ENCODE results near the gene TECR.
"Not testable (repeated sequence)": the region's sequence is repeated elsewhere in the genome, so short reads cannot be mapped to it uniquely, and the experiment has no call there.

Gene TECR

DNA sequence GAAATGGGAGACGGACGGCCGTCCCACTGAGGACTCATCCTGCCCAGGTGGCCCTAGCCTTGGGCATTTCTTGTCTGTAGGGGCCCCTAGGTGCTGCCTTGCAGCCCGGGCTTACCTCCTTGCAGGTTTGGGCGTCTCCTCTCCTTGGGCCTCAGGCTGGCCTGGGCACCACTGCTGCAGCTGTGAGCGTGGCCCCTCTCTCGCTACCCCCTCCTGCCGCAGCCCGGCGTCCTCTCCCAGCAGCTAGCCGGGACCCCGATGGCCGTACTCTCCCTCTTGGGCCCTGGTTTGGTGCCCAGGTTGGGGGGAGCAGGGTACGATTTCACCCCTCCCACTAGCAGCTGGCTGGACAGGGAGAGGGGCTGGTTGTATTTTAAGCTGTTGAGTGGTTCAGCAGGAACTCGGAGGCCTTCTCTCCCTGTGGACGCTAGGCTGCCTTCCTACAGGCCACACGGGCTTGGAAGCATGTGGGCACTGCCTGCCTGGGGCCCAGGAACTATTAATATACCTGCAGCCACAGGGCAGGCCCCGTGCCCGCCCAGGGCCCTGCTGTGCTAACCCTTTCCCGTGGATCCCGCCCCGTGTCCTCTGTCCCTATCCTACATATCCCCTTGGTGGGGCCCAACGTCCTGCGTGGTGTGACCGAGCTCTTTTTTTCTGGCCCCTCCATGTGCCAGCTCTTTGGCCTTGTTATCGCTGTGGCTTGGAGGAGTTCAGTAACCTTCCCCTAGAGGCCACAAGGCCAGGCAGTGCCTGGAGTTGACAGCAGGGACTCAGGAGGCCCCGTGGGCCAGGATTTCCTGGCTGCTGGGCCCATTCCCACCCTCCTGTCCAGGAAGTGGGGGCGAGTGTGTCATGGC is 30.8 kb downstream of the TECR start:
- in situ Hi-C loops (cut with HindIII; ENCODE audit: low sequenced_read_pairs) = no loop called here

DNA sequence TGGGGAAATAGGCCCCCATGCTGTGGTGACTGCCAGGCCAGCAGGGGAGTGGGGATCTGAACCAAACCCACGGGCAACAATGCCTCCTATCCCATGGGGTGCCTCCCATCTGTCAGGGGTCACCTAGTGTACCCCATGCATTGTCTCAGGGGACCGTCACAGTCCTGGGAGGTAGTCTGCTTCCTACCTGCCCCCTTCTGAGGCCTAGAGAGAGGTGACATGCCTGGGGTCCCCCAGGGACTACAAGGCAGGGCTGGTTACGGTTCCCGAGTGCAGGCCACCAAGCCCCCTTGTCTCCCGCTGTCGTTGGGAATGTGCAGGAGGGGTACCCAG is 31.3 kb downstream of the TECR start:
- in situ Hi-C loops (cut with HindIII; ENCODE audit: low sequenced_read_pairs) = no loop called here

DNA sequence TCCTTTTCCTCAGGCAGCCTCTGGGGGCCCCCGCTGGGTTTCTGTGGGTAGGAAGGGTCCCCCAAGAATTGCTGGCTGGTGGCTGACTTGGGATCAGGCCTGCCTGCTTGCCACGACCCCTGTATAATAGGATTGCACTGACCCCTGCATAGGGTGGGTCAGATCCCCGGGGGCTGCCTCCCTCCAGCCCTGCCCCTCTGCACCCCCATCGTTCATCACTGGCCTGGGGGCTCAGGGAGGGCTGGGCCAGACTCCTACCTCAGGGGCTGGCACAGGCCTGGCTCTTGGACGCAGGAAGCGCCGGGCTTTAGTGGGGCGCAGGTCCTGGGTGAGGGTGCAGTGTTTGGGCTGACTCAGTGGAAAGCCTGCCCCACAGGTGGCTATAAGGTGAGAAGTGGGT is 31.9 kb downstream of the TECR start:
- in situ Hi-C loops (cut with HindIII; ENCODE audit: low sequenced_read_pairs) = no loop called here

DNA sequence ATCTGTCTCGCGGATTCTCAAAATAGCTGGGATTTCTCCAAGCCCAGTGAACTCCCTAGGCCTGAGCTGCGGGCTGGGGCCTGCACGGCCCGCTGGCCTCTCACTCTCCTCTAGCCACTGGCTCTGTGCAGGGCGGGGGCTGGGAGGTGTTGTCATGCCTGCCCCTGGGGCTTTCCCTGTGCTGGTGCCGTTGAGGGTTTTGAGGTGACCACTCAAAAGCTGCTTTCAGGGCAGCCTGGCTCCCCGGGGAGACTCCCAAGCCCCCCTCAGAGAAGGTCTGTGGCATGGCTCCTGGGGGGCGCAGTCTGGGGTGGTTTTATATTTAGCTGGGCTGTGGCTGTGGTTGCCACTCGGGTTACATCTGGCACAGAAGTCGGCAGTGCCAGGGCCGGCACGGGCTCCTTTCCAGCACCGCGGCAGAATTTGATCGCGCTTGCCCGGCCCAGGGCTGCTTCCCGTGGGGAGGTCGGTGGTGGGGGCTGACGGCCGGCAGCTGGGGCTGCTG is 32.5 kb downstream of the TECR start:
- in situ Hi-C loops (cut with HindIII; ENCODE audit: low sequenced_read_pairs) = no loop called here

DNA sequence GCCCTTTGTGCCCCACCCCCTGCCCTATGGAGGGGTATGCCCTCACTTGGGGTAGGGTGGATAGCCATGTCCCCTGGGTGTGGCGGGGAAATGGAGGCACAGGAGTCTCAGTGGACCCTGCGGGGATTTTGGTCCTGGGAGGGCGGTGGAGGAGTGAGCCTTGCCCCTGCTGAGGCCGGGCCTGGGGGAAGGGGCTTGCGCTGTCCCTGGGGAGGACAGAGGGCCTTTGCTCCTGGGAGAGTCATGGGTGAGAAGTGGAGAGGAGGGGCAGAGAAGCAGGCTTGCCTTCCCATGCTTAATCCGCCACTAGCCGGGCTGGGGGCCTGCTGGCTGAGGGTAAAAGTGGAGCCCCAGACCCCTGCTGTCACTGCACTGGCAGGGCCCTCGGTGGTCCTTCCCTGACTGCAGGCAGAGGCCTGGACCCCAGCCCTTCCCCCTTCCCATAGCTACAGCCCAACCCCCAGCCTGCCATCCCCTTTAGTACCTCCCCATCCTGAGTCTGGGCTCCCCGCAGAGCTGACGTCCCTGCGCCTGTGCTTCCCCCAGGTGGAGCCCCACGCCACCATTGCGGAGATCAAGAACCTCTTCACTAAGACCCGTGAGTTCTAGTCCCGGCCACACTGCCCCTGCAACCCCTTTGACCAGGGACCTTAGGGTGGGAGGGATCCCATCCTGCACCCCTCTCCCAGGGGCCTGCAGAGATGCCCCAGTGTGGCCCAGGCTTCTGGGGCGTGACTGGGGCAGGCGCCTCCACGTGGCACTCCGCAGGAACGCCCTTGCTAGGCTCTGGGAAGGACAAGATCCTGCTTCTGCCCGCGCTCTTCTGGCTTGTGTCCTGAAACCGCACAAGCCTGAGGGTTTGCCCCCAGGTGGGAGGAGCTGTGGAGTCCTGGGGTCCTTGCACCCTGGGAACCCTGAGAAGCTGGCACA is 33.5 kb downstream of the TECR start:
- in situ Hi-C loops (cut with HindIII; ENCODE audit: low sequenced_read_pairs) = no loop called here

DNA sequence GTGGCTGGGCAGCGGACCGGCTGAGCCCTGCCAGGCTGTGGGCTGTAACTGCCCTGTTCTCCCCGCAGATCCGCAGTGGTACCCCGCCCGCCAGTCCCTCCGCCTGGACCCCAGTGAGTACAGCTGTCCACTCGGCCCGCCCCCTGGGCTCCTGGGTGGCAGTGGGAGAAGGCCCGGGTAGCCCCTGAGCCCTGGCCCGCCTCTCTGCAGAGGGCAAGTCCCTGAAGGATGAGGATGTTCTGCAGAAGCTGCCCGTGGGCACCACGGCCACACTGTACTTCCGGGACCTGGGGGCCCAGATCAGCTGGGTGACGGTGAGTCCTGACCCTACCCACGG is 34.2 kb downstream of the TECR start:
- in situ Hi-C loops (cut with HindIII; ENCODE audit: low sequenced_read_pairs) = no loop called here

DNA sequence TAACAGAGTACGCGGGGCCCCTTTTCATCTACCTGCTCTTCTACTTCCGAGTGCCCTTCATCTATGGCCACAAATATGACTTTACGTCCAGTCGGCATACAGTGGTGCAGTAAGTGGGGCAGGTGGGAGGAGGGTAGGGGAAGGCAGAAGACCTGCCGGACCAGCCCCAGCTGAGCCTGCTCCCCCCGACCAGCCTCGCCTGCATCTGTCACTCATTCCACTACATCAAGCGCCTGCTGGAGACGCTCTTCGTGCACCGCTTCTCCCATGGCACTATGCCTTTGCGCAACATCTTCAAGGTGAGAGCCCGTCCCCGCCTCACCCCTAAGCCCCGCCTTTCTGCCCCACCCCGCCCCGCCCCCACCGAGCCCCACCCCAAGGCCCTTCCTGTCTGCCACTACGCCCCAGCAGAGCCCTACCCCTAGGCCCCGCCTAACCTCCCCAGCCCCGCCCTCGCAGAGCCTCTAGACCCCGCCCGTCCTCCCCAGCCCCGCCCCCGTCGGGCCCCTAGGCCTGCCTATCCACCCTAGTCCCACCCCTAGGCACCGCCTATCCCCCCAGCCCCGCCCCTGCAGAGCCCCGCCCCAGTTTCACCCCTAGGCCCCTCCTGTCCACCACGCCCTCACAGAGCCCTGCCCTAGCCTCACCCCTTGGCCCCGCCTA is 34.7 kb downstream of the TECR start:
- in situ Hi-C loops (cut with HindIII; ENCODE audit: low sequenced_read_pairs) = no loop called here

DNA sequence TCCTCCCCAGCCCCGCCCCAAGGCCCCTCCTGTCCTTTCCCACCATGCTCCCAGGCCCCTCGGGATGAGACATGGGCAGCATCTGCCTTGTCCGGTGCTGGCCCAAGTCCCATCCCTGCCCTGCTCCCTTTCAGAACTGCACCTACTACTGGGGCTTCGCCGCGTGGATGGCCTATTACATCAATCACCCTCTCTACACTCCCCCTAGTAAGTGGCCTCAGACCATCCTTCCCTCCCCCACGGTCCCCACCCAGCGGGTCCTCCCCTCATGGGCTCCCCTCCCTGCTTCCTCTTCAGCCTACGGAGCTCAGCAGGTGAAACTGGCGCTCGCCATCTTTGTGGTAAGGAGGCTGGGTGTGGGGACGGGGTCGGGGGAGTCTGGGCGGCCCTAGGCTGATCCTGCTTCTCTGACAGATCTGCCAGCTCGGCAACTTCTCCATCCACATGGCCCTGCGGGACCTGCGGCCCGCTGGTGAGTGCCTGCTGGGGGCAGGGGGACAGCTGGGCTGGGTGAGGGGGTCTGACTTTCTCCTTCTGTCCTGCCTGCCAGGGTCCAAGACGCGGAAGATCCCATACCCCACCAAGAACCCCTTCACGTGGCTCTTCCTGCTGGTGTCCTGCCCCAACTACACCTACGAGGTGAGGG is 35.4 kb downstream of the TECR start:
- in situ Hi-C loops (cut with HindIII; ENCODE audit: low sequenced_read_pairs) = not testable (repeated sequence)

DNA sequence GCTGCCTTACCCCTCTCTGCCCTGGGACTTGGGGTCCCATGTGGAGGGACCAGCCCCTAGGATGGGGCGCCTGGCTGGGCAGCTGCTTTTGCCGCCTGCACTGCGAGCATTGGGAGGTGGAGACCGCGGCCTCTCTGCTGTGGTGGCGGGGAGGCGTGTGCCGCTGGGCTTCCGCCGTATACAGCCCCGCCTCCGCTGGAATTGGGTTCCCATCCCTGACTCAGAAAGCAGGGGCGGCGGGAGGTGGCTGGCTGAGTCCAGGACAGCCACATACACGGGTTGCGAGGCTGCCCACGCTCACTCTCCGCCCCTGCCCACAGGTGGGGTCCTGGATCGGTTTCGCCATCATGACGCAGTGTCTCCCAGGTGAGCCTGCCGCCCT is 35.9 kb downstream of the TECR start:
- in situ Hi-C loops (cut with HindIII; ENCODE audit: low sequenced_read_pairs) = no loop called here

DNA sequence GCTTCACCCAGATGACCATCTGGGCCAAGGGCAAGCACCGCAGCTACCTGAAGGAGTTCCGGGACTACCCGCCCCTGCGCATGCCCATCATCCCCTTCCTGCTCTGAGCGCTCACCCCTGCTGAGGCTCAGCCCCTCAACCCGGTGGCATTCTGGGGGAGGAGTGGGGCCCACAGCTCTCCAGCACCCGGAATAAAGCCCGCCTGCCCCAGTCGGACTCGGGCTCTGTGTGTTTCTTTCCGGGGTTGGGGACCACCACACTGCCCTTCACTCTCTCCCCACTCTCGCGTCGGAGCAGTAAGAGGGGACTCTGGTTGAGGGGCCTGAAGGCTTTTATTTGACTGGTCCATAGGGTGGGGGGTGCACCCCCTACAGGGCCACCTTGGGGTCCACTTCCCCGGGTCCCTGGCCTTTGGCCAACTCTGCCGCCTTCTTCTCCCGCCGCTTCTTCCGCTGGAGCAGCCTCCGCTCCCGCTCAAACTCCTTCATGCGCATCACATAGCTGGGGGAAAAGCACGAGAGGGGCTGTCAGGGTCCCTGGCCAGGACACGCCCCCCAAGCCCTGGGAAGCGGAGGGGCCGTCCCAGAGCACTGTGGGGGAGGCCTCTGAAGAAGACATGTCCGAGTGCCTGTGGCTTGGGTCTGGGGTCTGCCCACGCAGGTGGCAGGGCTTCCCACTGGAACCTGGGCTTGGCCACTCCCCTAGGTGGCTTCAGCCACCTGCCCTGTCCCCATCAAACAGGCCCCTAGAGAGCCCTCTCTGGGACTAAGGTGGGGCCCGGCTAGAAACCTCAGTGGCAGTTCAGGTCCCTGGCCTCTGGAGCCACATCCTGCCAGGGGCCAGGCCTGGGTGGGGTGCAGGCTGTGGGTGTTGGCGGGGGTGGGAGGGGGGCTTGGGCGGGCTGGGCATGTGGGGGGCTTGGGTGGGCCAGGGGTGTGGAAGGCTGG is 36.6 kb downstream of the TECR start:
- in situ Hi-C loops (cut with HindIII; ENCODE audit: low sequenced_read_pairs) = no loop called here

DNA sequence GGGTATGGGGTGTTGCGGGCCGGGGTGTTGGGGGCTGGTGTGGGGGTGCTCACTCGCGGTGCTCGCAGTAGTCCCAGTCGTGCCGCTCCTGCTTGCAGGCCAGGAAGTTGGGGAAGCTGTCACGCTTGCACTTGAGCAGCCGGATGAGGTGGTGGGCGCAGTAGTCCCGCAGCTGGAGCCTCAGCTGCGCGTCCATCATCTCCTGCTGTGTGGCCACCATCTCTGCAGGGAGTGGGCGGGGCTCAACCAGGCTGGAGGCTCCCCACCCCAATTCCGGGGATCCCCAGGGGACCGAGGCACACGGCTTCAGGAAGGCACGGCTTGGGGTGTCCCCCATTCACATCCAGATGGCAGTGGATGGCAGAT is 37.3 kb downstream of the TECR start:
- in situ Hi-C loops (cut with HindIII; ENCODE audit: low sequenced_read_pairs) = no loop called here

DNA sequence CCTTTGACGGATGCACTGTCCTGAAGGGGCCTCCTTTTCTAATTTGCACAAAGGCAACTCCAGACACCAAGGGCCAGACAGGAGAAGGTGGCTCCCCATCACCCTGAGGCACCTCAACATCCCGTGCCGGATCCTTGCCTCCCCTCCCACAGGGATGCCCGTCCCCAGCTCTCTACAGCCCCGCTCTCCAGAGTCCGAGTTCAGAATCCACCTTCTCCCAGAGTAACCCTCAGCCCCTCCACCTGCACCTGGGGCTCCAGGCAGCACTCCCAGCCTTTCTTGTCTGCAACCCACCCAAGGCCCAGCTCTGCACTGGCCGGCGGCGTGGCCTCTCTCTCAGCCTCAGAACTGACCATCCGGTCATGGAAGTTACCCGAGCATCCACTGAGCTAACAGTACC is 37.7 kb downstream of the TECR start:
- in situ Hi-C loops (cut with HindIII; ENCODE audit: low sequenced_read_pairs) = no loop called here

DNA sequence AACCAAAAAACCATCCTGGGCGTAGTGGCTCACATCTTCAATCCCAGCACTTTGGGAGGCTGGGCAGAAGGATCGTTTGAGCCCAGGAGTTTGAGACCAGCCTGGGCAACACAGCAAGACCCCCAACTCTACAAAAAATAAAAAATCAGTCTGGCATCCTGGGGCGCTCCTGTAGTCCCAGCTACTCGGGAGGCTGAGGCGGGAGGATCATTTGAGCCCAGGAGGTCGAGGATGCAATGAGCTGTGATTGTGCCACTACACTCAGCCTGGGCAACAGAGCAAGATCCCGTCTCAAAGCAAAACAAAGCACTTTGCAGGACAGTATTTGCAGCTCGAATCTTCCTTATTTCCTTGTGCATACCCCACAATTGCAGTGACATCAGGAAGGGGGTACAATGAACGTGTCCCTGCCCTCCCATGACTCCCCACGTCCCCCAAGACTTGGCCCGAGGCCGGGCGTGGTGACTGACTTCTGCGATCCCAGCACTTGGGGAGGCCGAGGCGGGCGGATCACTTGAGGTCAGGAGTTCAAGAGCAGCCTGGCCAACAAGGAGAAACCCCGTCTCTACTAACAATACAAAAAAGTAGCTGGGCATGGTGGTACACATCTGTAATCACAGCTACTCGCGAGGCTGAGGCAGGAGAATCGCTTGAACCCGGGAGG is 41.6 kb downstream of the TECR start:
- in situ Hi-C loops (cut with HindIII; ENCODE audit: low sequenced_read_pairs) = no loop called here

DNA sequence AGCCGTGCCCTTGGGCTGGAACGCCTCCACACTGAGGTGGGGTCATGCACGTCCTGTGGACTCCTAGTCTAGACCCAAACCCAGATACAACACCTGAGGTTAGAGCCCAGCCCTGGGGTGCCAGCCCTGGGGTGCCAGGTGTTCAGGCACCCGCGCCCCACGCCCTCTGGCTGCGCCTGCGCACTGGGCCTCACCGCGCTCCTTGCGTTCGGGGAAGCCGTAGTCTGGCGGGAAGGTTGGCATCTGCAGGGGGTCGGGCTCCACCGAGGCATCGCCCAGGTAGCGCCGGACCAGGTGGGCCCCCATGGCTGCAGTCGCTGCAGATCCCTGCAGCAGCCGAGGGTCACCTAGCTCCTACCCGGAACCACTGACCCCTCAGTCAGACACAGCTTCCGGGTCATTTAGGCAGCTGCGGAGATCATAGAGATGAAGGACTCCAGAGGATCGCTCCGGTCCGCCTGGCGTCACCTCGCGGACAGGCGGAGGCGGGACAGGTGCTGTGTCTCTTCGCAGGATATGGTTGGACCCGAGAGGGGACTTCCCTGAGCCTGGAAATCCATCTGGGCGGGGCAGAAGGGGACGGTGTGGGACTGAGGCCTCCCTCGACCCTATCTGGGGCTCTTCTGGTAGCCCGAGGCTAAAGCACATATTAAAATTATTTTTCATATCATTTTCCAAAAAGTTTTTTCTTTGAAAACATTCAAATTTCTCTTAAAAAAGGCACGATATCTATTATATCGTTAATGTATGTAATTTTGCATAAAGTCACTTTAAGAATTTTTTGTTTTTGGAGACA is 42.5 kb downstream of the TECR start, which contains the start of gene NDUFB7:
TSS of gene NDUFB7 (minus strand) at position 372 of the 796 bp plus-strand sequence. CDS start at position 306, 66 bp downstream.
- in situ Hi-C loops (cut with HindIII; ENCODE audit: low sequenced_read_pairs) = no loop called here

DNA sequence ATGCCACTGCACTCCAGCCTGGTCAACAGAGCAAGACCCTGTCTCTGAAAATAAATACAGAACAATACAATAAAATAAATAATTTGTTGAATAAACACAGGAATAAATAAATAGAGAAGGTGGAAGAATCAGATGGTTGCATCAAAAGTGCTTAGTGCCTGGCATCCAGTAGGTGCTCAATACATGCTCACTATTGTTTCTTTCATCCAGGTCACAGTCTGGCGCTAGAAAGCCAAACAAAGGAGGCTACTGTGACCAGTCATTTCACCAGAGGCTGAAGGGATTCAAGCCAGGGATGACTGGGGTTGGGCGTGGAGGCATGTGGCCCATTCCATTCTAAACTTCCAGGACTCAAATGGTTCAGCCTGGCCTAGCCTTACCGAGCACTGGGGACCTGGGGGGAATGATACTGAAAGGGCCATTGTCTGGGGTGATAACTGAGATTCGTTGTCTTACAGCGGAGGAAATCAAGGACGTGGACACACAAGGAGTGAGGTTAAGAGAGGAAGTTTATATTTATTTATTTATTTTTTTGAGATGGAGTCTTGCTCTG is 46.1 kb downstream of the TECR start:
- in situ Hi-C loops (cut with HindIII; ENCODE audit: low sequenced_read_pairs) = no loop called here

DNA sequence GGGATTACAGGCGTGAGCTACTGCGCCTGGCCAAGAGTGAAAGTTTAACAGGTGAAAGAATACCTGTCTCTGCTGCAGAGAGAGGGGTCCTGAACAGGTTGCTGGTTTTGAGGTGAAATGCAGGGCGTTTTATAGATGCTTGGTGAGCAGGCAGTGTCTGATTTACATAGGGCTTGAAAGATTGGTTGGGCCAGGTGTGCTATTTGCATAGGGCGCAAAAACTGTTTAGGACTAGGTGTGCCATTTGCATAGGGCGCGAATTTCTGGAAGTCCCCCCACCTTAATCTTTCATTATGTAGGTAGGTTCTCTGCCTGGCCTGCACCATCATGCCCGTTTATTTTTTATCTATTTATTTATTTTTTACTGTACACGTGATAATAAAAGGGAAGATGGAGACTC is 47.0 kb downstream of the TECR start:
- in situ Hi-C loops (cut with HindIII; ENCODE audit: low sequenced_read_pairs) = no loop called here

DNA sequence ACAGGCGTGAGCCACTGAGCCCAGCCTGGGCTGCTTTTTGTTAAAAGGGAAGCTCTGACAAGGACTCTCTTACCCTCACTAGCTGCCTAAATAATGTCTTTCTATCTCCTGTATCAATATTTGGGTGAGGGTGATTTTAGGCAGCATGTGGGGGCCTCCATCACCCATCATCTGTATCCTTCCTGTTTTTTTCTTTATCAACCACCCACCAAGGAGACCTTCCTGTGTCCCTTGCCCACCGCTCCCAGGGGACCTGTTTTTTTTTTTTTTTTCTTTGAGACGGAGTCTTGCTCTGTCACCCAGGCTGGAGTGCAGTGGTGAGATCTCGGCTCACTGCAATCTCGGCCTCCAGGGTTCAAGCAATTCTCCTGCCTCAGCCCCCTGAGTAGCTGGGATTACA is 47.9 kb downstream of the TECR start:
- in situ Hi-C loops (cut with HindIII; ENCODE audit: low sequenced_read_pairs) = no loop called here

DNA sequence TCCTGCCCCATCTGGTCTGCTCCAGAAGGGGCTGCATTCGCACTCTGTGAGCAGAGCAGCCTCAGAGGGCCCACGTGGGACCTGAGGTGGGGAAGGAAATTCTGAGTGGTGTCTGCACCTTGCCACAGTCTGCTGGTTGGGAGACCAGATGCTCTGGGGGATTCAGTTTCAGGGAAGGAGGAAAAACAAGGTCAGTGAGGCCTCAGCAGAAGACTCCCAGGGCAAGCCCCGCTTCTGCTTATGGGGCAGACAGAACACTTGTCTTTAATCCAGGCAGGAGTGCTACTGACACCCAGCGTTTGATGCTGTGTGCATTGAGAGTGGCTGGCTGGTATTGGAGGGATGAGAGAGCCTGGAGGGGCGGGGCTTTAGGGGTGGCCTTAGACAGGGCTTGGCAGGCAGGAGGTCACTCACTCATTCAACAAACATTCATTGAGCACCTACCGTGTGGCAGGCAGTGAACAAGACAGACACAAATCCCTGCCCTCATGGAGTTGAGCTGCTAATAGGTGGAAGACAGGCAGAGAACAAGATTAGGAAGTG is 48.6 kb downstream of the TECR start:
- in situ Hi-C loops (cut with HindIII; ENCODE audit: low sequenced_read_pairs) = no loop called here
